ENCODE measurements around the gene METTL2B. TPM values are rescaled to one million over a fixed set of nuclear protein-coding genes. Genes with fewer than 3 reads are reported as not detected.
"Not testable (repeated sequence)": the region's sequence is repeated elsewhere in the genome, so short reads cannot be mapped to it uniquely, and the experiment has no call there.

METTL2B gene
- total RNA-seq, 2 donors from 2014 or later: 29.5 to 49.5 TPM

DNA sequence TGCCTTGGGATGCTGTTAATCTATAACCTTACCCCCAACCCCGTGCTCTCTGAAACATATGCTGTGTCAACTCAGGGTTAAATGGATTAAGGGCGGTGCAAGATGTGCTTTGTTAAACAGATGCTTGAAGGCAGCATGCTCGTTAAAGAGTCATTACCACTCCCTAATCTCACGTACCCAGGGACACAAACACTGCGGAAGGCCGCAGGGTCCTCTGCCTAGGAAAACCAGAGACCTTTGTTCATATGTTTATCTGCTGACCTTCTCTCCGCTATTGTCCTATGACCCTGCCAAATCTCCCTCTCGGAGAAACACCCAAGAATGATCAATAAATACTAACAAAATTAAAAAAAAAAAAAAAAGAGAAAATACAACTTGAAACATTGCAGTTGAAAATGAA lies 12.6 kb upstream of the METTL2B start:
- peak overlapping the region; percentile 7 for H3K27ac Mint-ChIP-seq
- H3K27me3 Mint-ChIP-seq; H3K4me3 Mint-ChIP-seq; ATAC-seq (replicated peaks); H3K9me3 Mint-ChIP-seq: not testable (repeated sequence)
- peaks cover 52% of the 10 kb centered on the region for H3K36me3 Mint-ChIP-seq (ENCODE audit: low read depth)
- H3K4me1 Mint-ChIP-seq: peaks cover 11% of the 10 kb centered on the region

DNA sequence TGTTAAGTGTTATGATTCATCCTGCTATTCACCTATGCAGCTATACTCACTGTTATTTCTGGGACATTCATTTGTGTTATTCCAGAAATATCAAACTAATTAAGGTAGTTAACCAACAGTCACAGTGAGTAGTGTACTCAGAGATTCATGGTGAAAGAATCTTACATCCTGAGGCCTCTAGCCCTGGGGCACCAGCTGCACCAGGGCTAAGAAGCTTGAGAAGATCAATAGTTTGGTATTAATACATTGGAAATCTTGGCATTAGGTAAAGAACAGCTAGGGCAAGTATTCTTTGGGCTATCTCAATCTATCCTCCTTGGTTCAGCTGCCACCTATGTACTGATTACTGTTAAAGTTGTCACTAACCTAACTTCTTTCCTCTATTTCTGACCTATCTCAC lies 9.7 kb upstream of the METTL2B start:
- not testable (repeated sequence) for H3K27ac Mint-ChIP-seq; ATAC-seq (replicated peaks); H3K4me3 Mint-ChIP-seq; H3K9me3 Mint-ChIP-seq; H3K4me1 Mint-ChIP-seq; H3K27me3 Mint-ChIP-seq
- peaks cover 42% of the 10 kb centered on the region for H3K36me3 Mint-ChIP-seq (ENCODE audit: low read depth)

DNA sequence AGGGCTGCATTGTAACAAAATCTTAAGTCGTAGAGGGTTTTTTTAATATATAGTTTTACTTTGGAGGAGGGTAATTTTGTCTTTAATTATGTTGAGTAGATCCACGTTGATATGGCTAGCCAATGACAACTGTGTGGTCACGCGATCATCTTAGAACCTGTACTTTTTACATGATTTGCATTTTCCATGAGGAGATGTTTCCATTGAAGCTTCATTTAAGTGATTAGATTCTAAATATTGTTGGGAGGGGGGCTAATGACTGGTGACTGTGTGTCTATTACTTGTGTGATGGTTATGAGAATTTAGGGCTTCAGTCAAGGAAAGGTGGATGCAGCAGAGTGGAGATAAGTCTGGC lies 765 bp downstream of the METTL2B start:
- H3K36me3 Mint-ChIP-seq (ENCODE audit: low read depth): peaks cover 55% of the 10 kb centered on the region
- H3K27ac Mint-ChIP-seq: peak overlapping the region; percentile 91
- H3K9me3 Mint-ChIP-seq; H3K4me1 Mint-ChIP-seq; H3K27me3 Mint-ChIP-seq; ATAC-seq (replicated peaks): not testable (repeated sequence)
- peak overlapping the region; percentile 91 for H3K4me3 Mint-ChIP-seq

DNA sequence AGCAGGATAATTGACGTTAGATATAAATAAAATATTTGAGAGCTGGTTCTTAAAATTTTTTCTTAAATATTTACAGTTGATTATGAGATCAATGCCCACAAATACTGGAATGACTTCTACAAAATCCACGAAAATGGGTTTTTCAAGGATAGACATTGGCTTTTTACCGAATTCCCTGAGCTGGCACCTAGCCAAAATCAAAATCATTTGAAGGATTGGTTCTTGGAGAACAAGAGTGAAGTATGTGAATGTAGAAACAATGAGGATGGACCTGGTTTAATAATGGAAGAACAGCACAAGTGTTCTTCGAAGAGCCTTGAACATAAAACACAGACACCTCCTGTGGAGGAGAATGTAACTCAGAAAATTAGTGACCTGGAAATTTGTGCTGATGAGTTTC lies 2.5 kb downstream of the METTL2B start:
- not testable (repeated sequence) for H3K27me3 Mint-ChIP-seq, H3K27ac Mint-ChIP-seq

DNA sequence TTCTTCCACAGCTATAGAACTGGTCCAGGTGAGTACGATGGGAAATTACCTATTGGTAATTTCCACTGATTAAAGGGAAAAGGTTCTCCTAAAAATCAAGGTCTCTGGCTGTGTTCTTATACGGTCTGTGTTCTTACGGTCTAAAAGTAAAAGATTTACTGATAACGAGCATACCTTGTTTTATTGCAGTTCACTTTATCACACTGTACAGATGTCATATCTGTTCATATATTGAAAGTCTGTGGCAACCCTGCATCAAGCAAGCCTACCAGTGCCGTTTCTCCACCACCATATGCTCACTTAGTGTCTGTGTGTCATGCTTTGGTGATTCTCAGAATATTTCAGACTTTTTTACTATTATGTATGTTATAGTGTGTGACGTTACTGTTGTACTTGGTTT lies 11.6 kb downstream of the METTL2B start:
- not testable (repeated sequence) for H3K27ac Mint-ChIP-seq; H3K9me3 Mint-ChIP-seq; ATAC-seq (replicated peaks); H3K4me3 Mint-ChIP-seq; H3K4me1 Mint-ChIP-seq; H3K27me3 Mint-ChIP-seq
- H3K36me3 Mint-ChIP-seq (ENCODE audit: low read depth): peaks cover 90% of the 10 kb centered on the region

More for the DNA sequence above, 2.5 kb downstream of the METTL2B start:
- Mint-ChIP-seq H3K4me3 (peak overlapping the region; percentile 21), H3K36me3 (ENCODE audit: low read depth) (peaks cover 71% of the 10 kb centered on the region)
- not testable (repeated sequence) for H3K4me1 Mint-ChIP-seq; ATAC-seq (replicated peaks); H3K9me3 Mint-ChIP-seq

DNA sequence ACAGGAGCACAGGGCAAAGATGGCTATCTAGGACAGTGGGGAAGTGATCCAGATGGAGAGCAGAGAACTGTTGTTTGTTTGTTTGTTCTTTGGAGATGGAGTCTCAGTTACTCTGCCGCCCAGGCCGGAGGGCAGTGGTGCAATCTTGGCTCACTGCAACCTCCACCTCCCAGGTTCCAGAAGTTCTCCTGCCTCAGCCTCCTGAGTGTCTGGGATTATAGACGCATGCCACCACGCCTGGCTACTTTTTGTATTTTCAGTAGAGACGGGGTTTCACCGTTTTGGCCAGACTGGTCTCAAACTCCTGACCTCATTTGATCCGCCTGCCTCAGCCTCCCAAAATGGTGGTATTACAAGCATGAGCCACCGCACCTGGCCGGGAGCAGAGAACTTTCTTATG lies 20.9 kb downstream of the METTL2B start:
- Mint-ChIP-seq H3K27ac (no peak overlapping the region), H3K27me3 (no peaks in the 10 kb centered on the region), H3K36me3 (ENCODE audit: low read depth) (peaks cover 95% of the 10 kb centered on the region), H3K4me1 (no peaks in the 10 kb centered on the region), H3K9me3 (no peaks in the 10 kb centered on the region), H3K4me3 (no peak overlapping the region)
- ATAC-seq (replicated peaks): no peak

DNA sequence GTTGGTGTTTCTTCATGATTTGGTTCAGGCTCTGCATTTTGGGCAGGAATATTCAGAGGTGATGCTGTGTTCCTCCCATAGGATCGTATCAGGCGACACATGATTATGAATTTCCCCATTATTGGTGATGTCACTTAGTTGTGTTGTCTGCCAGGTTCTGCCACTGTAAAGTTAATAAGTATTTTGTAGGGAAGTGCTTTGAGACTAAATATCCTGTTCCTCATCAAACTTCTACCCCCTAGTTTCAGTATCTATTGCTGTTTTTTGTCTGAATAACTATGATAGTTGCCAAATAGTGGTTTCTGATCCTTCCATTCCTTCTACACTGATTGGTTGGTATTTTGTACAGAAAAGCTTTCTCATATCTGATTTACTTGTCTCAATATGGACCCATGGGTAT lies 28.9 kb downstream of the METTL2B start:
- not testable (repeated sequence) for H3K4me1 Mint-ChIP-seq; H3K27me3 Mint-ChIP-seq; ATAC-seq (replicated peaks); H3K4me3 Mint-ChIP-seq; H3K27ac Mint-ChIP-seq; H3K9me3 Mint-ChIP-seq
- peaks cover 45% of the 10 kb centered on the region for H3K36me3 Mint-ChIP-seq (ENCODE audit: low read depth)

DNA sequence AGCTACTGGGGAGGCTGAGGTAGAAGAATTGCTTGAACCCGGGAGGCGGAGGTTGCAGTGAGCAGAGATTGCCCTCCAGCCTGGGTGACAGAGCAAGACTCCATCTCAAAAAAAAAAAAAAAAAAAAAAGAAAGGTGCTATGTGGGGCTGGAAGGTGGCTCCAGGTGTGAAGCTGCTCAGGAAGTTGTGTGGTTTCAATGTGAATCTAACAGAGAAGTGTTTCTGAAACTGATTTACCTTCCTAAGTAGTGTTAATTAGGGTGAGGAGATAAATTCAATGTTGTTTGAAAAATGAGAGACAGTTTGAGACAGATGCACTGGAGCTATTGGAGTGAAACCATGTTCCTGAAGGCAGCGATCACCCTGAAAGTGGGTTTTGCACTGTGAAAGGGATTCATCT lies 30.3 kb downstream of the METTL2B start:
- not testable (repeated sequence) for H3K27me3 Mint-ChIP-seq; H3K9me3 Mint-ChIP-seq; H3K4me1 Mint-ChIP-seq; ATAC-seq (replicated peaks); H3K4me3 Mint-ChIP-seq
- peaks cover 31% of the 10 kb centered on the region for H3K36me3 Mint-ChIP-seq (ENCODE audit: low read depth)
- peak overlapping the region; percentile 22 for H3K27ac Mint-ChIP-seq

DNA sequence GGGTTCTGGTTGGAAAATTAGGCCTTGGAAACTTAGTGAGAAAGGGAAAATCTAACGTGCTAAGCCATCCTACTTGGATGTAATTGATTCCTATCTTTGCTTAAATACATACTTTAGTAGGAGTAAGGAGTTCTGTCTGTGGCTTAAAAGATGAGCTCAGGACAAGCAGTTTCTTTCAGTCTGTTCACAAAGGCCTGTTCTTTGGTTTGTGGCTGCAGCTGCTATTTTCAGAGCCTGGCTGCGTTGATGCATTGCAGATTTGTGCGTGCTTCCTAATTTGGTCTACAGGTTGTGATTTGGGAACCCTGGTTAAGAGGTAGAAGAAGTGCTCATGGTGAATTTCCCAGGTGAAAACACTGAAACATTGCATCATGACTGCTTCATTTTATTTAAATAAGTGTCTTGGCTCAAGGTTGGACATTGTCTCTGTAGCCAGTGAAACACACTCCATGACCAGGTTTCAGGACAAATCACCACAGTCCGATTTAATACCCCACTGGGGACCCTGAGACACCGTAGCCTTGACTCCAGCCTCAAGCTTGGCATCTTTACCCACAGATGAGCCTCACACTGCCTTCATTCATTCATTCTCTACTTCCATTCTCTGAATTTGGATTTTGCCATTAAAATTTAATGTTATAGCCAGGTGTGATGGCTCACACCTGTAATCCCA lies 30.9 kb downstream of the METTL2B start:
- H3K4me3 Mint-ChIP-seq; H3K4me1 Mint-ChIP-seq; ATAC-seq (replicated peaks); H3K27me3 Mint-ChIP-seq; H3K9me3 Mint-ChIP-seq: not testable (repeated sequence)
- Mint-ChIP-seq H3K27ac (peak overlapping the region; percentile 22), H3K36me3 (ENCODE audit: low read depth) (peaks cover 25% of the 10 kb centered on the region)

DNA sequence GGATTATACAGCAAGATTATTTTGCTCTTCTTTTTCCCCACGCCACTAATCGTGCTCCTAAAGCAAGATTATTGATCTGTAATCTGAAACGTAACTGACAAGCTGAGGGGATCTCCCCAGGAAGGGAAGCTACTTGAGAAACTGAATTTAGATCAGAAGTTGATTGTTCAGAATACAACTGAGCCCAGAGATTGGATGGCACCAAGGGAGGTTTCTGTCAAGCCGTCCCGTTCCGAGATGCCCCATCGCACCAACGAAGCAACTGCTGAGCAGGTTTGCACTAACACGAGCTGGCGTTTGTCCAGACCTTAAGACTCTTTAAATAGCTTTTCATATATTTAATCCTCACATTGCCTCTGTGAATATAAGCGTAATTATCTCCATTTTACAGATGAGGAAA lies 35.1 kb downstream of the METTL2B start:
- not testable (repeated sequence) for H3K4me1 Mint-ChIP-seq; H3K36me3 Mint-ChIP-seq (ENCODE audit: low read depth); H3K9me3 Mint-ChIP-seq; H3K27me3 Mint-ChIP-seq
- ATAC-seq (replicated peaks): peak; percentile 62
- peak overlapping the region; percentile 16 for H3K4me3 Mint-ChIP-seq
- peak overlapping the region; percentile 48 for H3K27ac Mint-ChIP-seq

DNA sequence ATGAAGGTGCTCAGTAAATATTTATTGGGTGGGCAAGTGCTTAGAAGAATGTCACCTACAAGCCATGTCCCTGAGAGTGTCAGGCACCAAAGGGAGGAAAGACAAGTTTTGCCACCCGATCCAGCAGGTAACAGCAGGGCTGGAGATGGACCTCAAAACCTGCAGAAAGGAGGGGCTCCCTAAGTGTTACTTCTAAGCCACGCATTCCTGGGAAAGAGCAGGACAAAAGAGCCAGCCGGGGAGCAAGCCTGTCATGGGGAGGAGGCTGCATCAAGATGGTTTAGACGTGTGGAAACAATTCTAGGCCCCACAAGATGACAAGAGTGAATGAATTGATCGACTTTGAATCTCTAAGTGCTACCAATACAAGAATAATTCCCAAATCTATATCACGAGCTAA lies 38.7 kb downstream of the METTL2B start:
- H3K27ac Mint-ChIP-seq; H3K9me3 Mint-ChIP-seq; H3K27me3 Mint-ChIP-seq; ATAC-seq (replicated peaks); H3K4me1 Mint-ChIP-seq; H3K4me3 Mint-ChIP-seq; H3K36me3 Mint-ChIP-seq (ENCODE audit: low read depth): not testable (repeated sequence)

DNA sequence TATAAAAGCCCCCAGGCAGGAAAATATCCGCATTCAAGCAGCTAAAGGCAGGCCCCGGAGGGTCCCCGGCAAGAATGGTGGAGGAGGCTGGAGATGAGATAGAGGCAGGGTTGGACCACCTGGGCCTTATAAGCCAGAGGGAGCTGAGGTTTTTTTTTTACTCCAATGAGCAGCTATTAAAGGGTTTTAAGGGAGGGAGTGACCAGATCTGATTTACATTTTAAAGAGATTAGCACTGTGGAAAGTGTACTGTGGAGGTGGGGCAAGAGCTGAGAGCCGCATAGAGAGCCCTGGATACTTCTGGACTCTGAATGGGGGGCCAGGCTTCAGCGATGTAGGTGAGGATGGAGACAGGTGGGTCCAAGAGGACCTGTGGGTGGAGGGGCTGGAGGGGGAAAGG lies 40.5 kb downstream of the METTL2B start:
- not testable (repeated sequence) for H3K27ac Mint-ChIP-seq; H3K4me1 Mint-ChIP-seq; H3K4me3 Mint-ChIP-seq; H3K27me3 Mint-ChIP-seq; H3K9me3 Mint-ChIP-seq; H3K36me3 Mint-ChIP-seq (ENCODE audit: low read depth); ATAC-seq (replicated peaks)

DNA sequence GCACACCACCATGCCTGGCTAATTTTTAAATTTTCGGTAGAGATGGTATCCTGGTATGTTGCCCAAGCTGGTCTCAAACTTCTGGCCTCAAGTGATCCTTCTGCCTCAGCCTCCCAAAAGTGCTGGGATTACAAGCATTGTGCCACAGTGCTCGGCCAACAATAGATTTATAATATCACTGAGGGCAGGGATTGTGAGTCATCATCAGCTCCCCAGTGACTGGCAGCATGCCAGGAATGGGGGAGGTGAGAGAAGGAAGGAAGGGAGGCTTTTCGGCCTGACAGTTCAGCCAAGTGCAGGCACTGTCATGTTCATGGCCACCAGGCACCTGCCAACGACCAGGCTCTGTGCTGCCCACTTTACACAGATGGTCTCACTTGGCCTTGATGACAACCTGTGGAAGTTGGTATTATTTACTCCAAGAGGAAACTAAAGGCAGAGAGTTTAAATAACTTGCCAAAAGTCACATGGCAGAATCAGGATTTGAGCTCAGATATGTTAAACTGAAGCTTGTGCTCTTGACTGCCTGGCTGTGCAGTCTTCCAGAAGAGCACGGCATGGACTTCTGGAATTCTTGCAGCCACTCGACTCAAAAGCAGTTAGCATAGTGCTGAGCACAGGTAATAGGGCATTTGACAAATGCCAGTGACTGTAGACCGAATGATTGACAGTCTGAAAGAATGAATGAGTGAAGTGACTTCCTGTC lies 46.8 kb downstream of the METTL2B start:
- H3K9me3 Mint-ChIP-seq; H3K4me1 Mint-ChIP-seq; H3K27me3 Mint-ChIP-seq; H3K36me3 Mint-ChIP-seq (ENCODE audit: low read depth): not testable (repeated sequence)
- peak overlapping the region; percentile 22 for H3K4me3 Mint-ChIP-seq
- ATAC-seq (replicated peaks): peak; percentile 89
- H3K27ac Mint-ChIP-seq: peak overlapping the region; percentile 82

DNA sequence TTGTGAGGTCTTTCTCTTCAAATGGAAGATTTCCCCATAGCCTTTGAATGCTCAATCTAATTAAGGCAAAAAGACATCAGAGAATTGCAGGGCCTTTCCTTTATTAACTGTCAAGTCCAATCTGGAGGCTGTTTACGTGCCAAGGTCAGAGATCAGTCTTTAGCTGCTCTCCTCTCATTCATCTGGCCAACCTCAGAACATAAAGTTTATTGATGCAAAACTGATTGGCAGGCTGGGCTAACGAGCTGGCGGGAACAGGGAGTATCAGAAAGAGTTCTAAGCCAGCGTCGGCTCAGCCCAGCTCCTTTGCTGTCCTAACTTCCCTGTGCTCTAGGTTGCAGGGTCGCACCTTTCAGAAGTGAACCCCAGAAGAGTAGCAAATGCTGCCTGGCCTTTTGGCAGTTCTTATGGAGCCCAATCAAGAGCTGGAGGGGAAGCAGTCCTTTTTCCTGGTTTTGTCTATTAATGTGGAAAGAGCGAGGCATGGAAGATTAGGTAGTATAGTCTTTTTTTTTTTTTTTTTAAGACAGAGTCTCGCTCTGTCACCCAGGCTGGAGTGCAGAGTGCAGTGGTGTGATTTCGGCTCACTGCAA lies 47.5 kb downstream of the METTL2B start:
- H3K4me3 Mint-ChIP-seq; H3K4me1 Mint-ChIP-seq; H3K9me3 Mint-ChIP-seq; ATAC-seq (replicated peaks); H3K27me3 Mint-ChIP-seq; H3K36me3 Mint-ChIP-seq (ENCODE audit: low read depth); H3K27ac Mint-ChIP-seq: not testable (repeated sequence)

DNA sequence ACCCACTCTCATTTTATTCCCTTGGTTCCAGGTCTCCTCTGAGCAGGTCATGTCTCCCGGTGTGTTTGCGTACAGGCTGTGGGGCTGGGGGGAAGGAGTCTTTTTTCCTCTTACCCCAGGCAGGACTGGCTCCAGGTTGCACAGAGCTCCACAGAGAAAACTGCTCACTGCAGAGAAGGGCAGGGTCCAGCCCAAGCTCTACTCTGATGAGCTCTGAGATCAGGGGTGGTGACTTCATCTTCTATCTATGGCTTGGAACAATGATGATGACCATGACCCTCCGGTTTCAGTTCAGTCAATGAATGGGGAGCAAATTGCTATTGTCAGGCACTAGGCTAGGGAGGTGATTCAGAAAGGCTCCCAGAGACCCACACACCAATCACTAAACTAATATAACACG lies 49.0 kb downstream of the METTL2B start:
- ATAC-seq (replicated peaks); H3K27ac Mint-ChIP-seq; H3K9me3 Mint-ChIP-seq; H3K4me3 Mint-ChIP-seq; H3K36me3 Mint-ChIP-seq (ENCODE audit: low read depth); H3K4me1 Mint-ChIP-seq; H3K27me3 Mint-ChIP-seq: not testable (repeated sequence)
